ENCODE results near the gene TTLL11. TPM values are rescaled to one million over a fixed set of nuclear protein-coding genes. Genes with fewer than 3 reads are reported as not detected.

The TTLL11 gene
- total RNA-seq, 1 donor from 2014 or later: 43.7 TPM

DNA sequence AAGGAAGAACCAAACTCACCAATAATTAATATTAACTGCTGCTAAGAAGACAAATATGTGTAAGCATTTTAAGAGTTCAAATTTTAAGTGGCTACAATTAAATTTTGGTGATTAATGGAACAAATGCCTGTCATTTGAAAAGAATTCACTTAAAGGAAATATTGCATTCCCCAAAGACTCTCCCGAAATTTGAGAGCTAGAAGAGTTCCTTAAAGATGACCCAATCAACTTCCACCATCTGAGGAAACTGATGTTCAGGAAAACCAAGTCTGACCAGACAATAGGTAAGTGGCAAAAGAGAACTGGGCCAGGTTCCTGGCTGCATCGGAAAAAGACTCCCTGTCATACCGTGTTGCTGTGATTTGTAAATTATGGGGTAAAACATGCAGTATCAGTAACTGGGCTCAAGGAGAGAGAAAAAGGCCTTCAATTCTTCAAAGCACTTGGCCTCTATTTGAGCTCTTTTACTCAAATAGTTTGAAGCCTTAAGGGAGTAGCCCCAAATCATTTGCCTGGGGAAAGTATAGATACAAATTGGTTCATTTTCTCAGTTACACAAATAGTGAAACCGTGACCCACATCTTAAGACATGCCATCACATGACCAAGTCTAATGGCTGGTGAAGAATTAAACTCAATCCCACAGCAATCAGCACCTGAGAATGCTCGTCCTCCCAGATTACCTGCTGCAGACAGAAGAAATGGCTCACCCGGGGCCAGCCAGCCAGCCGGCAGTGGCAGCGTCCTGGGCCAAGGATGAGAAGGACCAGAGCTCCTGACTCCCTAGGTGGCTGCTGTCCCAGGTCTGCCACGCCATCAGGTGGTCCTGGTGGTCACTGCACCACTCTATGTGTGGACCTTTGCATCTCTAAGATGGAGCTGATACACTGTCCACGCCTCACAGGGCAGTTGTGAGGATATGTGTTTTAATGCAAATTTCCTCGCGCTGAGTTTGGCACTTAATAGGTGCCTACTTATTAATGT is 162.9 kb downstream of the TTLL11 start:
- DNase-seq: no peak

DNA sequence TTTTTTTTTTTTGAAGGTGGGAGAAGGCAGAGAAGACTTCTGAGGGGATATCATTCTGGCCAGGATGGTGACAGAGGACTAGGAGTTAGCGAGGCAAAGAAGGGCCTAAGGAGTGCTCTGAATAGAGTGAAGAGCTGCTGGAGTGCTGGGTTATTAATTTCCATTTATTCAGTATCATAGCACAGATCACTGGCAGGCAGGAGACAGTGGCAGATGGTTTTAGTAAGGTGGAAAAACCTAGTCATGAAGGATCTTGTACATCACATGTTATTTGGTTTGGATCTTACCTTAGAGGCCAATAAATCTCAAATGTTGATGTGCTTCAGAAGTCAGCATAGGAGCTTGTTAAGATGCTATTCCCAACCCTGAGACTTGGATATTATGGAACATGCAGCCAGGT is 165.5 kb downstream of the TTLL11 start:
- DNase-seq: no peak

DNA sequence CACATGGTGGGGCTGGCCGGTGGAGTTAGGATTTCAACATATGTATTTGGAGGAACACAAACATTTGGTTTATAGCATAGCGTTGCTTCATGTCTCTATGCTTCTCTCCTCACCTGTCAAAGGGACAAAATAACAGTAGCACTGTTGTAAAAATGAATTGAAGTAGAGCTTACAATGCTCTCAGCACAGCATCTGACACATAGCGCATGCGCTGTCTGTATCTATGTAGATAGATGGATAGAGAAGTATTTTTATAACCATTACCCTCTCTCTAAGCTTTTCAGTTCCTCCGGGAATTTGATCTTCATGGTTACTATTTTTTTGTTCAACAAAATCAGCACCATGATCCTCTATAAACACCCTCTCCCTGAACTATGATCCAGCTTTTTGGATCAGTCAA is 166.0 kb downstream of the TTLL11 start:
- DNase-seq: no peak

DNA sequence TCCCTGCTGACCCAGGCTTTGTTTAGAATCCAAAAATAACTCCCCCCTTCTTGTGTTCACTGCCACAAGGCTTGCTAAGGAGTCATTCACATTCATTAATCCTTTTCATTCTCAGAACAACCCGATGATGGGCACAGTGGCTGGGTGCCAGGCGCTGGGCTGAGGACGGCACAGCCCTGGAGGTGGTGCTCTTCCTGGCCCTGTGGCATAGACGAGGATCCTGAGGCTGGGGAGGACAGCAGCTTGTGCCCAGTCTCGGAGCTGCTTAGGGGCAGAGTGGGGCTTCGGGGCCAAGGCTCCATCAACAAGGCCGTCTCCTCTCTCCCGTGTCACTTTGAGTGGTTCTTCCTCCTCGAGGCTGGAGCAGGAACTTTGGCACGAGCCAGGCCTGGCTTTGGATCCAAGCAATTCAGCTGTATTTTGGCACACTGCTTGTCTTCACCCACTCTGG is 166.7 kb downstream of the TTLL11 start:
- DNase-seq: no peak

DNA sequence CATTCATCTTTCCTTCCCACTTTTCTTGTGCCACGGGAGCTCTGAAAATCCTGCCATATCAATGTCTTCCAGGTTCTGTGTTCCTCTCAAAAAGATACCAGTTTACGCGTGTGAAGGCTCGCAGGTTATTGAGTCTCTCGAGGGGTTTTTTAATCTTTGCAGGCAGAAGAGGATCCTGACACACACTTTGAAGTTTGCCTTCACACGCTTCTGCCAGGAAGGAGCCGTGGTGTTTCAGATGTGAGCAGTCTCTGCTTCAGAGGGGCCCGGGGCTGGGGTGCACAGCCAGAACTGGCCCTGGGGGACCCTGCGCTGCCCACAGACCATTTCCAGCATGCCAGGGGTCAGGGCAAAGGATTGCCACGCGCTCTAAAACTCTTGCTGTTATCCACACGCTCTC is 167.2 kb downstream of the TTLL11 start:
- no peak for DNase-seq

DNA sequence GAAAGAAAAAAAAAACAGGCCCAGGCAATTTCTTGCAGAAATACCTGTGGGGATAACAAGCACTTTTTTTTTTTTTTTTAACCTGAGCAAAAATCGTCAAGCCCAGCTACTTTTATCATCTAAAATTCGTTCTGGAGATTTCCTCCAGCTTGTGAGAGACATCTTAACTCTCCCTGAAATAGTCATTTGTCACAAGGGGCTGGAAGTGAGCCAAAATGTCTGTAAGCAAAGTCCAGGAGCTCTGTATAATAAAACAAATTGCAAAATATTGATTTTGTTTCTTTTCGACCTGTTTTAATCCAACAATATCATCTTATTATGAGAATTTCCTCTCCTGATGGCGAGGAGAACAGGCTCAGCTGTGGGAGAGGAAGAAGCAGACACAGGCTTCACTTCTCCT is 168.4 kb downstream of the TTLL11 start:
- DNase-seq: peak; percentile 33

DNA sequence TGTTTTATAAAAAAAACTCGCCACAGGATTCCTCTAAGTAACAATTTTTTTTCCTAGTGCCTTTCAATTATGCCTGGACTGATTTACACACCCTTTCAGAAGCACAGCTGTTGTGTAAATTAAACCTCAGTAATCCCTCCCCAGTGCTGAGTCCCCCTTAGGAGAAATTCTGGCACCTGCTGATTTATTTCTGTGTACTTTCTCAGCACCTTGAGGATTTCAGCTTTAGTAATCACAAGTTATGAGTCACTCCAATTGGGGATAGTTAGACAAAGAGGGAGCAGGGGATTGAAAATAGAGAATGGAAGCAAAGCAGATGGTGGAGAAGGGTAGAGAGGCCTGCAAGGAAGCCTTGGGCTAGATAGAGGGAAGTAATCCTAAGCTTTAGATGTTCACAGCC is 171.7 kb downstream of the TTLL11 start:
- DNase-seq: peak; percentile 37

DNA sequence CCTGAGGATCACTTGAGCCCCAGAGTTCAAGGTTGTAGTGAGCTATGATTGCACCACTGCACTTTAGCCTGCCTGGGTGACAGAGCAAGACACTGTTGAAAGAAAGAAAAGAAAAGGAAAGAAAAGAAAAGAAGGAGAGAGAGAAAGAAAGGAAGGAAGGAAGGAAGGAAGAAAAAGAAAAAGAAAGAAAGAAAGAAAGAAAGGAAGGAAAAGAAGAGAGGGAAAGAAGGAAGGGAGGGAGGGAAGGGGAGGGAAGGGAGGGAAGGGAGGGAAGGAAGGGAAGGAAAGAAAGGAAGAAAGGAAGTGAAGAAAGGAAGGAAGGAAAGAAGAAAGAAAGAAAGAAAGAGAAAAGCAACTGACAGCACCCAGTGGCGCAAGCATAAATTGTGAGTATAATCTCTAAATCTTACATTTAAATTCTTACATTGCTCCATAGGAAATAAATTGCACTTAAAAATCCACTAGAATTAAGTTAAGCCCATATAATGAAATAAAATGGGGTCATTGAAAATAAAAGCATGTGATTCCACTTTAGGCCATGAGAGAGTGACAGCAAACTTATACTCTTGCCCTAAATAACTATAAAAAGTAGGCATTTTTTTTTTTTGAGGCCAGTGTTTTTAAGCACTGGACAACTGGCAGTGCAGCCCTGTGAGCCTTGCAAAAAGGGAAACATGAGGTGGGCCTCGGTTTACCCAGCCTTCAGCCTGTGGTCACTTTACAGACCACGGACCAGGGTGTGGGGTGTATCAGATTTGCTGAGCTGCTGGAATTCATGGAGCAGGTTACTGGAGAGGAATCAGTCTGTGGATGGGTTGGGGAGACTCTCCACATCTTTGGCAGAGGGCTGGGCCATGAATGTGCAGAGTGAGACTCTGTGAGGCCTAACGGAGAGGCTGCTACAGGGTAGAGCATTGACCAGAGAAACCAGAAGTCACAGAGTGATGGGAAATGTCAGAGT is 175.5 kb downstream of the TTLL11 start:
- DNase-seq: no peak

DNA sequence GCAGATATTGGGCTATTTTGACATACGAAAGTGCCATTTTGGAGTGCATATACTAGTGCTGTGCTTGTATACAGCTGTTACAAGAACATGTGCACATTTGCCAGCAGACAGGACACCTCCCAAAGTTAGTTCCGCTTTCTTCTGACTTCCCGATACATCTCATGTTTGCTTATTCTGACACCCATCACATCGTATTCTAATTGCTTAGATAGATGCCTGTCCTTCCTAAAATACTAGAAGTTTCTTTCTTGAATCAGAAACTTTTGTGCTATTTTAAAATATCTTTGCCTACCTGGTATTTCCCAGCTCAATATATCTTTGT is 177.8 kb downstream of the TTLL11 start:
- no peak for DNase-seq

DNA sequence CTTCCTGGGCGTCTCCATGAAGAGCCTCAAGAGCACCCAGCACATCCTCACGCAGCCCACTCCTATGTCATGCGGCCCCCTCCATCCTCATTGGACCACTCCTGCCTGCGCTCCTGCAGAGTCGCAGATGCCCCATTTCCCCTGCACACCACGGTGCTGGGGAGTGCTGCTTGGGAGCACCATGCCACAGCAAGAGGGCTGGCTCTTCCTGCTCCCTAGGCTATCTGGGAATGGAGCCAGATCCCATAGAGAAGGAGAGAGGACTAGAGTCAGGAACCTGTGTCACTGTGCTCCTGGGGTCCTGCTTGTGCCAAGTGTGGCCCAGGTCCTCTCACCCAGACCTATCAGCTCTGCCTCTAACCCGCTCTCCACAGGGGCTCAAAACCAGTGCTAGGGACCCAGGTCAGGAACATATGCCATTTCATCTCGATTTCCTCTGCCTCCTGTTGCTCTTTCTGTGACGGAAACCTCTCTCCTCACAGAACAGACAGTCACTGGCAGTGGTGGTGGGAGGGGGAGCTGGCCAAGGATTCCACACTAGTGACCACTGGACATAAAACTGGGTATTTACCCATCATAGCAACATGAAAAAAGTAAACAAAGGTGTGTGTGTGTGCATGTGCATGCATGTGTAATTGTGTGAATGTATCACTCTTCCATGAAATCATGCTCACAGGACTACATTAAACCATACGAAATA is 178.4 kb downstream of the TTLL11 start:
- no peak for DNase-seq

DNA sequence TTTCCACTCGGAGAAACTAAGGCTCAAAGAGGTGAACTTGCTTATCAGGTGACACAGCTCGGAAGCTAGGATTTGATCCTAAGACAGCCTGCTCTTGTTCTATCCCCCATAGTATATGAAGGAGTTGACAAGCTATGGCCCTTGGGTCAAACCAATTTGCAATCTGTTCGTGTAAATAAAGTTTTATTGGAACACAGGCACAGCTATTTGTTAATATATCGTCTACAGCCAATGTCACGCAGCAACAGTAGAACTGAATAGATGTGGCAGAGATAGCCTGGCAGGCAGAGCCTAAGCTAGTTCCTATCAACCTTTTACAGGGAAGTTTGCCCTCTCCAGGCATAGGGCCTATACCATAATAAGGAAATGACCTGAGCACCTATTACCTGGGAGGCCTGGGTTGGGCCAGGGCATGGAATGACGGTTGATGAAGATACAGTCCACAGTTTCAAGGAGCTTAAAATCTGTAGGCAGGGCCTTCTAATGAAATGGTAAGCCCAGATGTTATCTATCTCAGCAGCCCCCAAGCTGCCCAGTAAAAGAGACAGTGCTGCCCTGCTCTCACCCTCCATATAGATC is 179.0 kb downstream of the TTLL11 start:
- no peak for DNase-seq

DNA sequence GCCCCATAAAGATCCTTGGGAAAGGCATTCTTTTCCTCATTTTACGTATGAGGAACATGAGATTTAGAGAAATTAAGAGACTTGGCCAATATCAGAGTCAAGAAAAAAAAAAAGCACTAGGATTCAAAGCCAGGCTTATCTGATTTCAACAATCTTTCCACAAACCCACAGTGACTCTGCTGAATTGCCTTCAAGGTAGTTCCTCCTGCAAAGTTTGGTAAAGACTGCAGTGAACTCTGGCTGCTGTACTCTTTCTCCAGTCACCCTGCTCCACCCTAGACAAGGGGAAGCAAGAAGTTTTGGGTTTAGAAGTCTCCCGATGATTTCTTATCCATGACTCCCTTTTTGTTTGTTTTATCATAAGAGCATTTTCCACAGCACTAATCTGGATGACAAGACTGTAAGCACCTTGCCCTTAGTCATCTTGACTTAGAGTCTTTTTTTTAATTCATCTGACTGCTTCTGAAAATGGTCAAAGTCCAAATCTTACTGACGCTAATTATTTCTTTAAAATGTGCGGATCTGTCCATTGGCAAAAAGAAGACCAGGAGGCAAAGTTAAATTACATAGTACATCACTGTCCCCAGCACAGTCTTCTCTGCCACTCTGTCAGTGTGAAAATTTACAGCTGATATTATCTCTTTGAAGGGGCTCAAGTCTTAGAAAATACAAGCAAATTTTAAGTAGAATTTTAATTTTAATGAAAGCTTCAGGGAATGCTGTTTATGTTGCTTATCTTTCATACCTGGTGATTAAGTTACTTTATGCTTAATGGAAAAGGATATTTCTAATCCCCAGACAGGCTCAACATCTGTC is 180.1 kb downstream of the TTLL11 start:
- DNase-seq: no peak

DNA sequence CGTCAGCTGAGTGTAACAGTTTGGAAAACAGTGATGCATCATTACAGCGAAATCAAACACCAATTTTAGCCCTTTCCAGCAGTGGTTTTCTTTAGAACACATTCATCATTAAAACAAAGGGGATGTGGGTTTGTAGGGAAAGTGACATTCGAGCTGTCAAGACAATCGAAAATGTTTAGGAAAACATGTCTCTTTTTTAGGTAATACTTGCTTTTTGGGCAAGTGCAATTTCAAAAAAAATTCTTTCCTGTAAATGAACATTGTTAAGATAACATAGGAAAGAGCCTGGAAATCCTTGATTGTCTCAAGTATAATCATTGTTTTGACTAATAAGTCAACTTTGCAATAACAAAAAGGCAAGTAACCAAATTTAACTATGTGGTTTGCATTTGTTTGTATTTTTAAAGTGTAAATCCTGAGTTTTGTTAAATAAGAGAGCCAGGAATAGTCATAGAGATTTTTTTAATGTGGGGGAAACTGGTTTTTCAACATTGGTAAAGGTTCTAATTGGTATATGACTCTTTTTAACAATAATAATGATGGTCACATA is 182.5 kb downstream of the TTLL11 start:
- DNase-seq: no peak

DNA sequence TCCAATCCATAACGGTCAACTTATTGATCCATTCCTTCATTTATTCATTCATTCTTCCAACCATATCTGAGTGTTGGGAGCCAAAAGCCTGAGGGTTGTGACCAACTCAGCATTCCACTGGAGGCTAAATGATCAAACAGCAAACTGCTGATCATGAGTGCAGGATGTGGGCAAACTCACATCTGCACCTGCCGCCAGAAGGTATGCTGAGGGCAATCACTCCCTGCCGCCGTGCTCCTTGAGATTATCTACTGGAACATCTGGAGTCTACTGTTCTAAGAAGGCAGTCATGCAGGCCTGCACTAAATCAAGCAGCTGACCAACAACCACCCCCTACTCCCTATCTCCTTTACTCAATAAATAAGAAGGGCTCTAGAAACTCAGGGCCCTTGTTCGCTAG is 184.0 kb downstream of the TTLL11 start:
- no peak for DNase-seq

DNA sequence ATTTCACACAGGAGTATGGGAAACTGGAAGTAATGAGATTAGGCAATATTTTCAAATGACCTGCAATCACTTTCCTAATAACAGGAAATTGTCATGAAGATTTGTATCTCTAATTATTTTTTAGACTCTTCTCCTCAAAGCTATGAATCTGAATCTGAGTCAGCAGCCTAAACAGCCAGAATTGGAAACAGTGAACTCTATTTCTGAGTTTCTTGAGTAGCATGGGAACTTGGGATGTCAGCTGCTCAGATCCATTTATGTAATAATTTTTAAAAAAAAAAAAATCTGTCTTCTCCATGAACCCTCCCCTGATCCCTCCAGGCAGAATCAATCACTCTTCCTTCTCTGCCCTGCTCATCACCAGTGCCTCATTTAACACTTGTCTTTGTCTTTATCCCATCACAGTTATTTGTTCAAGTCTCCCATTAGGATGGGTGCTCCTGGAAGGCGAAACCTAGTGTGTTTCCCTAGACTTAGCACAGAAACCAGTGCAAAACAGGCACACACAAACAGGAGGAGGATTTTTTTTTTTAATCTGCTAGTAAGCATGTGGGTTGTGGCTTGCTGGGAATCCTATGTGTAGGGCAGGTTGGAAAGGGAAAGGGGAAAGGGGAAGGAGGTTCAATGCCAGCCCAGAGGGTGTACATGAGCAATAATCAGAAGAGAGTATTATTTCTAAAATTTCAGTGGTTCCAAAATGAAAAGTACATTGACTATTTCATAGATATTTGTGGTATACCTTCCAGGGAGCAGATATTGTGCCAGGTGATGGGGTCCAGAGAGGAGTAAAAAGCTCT is 186.8 kb downstream of the TTLL11 start:
- no peak for DNase-seq

DNA sequence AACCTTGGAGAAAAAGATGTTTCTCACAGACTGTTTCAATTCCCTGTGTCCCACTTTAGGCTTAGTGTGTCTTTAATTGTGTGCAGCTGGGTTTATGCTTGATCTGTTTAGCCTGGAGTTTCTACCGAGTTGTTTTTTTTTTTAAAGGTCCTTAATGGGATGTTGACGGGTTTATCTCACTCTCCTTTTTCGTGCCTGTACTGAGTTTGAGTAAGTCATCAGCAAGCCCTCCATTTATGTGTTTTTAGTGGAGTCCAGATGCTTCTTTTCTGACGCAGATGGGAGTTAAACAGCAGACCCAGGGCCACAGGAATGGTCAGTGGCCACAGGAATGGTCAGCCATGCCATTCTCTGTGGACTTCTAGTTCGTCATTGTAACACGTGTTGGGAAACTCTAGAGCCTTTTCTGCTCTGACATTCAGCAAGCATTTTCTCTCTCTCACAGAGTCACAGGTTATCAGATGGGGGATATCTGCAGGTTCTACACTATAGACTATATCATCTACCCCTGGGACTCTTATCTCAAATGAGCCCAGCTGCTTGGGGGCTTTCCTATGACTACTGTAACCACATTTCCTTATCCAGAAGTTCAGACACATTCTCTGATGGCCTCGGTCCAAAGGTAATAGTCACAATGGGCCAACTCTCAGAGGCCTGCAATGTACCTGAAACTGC is 190.5 kb downstream of the TTLL11 start:
- DNase-seq: peak; percentile 59

DNA sequence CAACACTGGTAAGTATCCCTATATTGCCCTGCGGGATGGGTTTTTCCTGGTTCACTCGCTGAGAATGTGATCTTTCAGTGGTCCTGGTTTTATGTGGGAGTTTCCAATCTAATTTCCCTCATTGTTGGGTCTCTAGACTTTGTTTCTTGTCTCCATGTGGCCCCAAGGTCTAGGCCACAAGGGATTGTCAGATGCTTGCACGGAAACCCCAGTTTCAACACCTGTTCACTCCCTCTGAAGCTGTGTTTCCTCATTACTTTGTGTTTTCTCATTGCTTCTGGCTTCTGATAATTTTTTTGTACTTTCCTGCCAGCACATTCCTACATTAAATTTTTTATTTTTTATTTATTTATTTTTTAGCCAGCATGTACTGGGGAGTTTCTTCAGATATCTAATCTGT is 191.5 kb downstream of the TTLL11 start:
- DNase-seq: no peak

DNA sequence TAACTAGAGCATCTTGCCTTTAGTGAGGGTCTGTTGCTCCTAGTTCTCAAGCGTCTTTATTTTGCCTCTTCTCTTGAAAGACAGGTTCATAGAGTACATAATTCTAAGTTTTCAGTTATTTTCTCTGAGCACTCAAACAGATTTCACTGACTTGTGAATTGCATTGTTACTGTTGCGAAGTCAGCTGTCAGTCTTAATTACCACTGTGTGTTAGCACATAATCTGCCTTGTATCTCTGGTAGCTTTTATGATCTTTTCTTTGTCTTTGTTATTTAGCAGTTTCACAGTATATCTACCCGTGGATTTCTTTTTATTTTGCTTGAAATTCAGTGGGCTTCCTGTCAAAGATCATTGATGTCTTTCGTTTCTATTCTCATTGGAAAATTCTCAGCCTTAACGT is 192.9 kb downstream of the TTLL11 start:
- no peak for DNase-seq

DNA sequence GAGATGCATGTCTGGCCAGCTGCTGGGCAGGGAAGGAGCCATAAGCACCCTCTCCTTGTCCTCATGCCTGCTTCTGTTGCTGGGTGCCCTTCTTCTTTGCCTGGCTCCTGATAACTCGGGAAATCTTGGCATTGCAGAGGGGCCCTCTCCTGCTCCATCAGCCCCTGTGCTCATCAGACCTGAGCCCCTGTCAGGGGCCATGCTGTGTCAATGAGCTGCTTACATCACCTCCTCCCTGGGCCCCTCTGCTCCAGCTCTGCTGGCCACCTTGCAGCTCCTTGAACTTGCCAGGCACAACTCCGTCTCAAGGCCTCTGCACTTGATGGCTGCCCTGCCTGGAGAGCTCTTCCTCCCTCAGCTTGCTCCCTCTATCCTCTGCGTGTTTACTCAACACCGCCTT is 194.3 kb downstream of the TTLL11 start:
- no peak for DNase-seq

Data from tongue (tissue), 2 donors.